ENCODE results near the gene HSD11B1.

HSD11B1 gene

DNA sequence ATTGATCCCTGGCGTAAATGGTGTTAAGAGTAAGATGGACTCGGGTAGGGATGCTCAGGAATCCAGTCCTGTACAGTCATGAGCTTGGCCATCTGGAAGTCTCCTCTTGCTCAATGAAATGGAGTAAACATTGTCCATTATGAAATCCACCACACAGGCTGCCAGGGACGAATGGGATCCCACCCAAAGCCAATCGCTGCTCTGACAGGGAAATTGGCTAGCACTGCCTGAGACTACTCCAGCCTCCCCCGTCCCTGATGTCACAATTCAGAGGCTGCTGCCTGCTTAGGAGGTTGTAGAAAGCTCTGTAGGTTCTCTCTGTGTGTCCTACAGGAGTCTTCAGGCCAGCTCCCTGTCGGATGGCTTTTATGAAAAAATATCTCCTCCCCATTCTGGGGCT, at the start of gene HSD11B1:
Gene HSD11B1, plus strand, starts transcription at position 263 of the 400 bp plus-strand sequence. Its CDS starts 97 bp downstream, at position 360.
- no peak for DNase-seq

DNA sequence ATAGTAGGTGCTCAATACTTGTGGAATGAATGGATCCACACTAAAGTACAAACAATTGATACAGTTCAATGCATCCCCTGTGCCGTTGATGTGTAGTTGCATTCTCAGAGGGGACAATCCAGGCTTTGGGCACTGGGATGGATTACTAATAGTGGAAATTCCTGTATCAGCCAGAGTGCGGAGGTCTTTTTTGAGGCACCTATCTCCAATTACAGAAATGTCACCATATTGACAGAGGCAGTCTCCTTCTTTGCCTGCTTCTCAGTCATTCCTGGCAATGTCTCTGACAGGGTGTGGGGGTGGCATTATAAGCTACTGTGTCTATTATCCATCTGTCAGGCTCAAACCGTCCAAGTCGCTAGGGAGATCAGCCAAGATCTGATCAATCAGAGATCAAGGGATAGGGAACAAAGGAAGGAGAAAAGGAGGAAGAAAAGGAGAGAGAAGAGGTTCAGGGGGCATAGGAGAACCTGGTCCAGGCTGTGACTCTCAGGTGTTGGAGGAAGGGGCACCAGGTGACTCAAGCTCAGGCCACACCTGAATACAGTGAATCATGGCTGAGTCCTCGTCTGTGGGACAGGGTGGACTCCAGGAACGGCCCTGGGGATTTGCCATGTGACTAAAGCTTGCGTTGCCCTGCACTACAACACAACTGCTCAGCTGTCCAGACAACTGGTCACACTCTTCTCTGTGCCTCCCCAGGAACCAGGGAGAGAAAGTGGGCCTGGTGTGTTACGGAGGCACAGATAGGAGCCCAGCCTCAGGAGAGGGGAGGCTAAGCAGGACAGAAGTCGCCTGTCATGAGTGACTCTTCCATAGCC, 49.0 kb upstream of the HSD11B1 start:
- DNase-seq, result no peak

DNA sequence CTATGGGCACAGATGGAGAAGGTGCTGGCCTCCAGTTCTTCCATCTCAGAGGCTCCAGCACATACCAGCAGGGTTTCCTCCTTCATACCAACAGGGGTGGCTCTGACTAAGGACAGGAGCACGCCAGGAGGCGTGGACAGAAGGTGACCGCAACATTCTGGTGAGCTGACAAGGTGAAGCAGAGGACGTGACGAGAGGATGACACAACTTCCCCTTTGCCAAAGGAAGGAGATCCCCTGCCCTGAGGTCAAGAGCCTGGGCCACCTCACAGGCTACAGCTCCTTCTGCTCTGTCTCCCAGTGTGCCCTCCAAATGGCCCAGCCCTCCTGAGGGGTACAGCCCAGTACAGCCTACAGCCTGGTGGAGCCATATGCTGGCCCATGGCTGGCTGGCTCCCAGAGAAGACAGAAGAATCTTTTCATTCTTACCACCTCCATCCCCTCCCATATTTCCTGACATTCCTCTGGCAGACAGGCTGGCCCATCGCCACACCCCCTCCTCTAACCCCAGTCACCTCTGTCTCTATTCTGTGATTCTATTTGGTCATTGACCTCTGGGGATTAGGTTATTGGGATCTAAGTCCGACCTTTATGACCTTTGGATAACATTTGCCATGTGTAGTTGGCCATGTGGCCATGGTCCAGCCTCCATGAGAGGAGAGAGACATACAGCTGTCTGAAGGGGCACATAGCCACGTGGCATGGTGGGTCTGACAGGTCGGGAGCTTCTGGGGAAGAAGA, 47.3 kb upstream of the HSD11B1 start:
- DNase-seq, result no peak

DNA sequence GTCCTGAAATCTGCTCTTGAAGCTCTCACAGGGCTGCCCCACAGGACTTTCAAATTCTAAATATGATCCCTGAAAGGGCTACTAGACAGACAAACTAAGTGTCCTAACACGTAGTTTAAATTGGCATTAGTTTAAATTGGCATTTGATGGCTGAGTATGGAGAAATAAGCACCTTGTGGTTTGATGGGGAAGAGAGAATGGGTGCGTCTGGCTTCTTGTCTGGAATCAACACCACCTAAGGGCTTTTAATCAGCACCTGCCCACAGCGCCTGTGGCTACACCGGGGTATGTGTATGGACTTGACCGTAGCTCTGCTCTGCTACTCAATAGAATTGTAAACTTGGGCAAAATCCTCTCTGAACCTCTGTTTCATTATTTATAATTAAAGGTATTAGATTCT, 46.7 kb upstream of the HSD11B1 start:
- no peak for DNase-seq

DNA sequence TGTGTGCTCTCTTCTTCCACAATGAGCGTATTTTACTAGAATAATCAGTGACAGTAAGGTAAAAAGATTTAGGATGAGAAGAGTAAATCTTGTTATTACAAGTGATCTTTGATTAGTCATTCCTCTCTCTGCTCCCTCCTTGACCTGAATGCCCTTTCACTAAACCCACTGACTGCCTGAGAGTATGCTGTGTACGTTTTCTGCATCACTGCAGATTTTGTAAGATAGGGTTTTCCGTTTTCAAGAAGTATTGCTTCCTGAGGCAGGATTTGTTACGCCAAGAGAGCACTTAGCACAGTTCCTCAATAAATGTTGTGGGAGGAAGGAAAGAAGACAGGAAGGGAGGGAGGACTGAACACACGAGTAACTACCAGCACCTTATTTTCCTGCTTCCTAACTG, 44.7 kb upstream of the HSD11B1 start:
- DNase-seq, result no peak

DNA sequence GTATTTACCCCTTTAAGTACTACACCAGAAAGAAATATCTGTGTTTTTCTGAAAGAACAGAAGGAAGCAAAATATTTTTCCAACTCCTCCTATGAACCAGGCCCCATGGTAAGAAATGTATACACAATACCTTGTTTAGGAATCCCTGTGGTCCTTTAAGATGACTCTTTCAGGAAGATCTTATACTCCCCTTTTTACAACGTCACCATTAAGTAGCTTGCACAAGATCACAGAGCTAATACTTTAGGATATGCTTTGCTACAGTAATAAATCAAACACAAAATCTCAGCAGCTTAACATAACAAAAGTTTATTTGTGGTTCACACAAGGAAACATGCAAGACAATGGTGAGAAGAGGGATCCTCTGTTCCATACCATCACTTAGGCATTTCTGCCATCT, 43.6 kb upstream of the HSD11B1 start:
- no peak for DNase-seq

DNA sequence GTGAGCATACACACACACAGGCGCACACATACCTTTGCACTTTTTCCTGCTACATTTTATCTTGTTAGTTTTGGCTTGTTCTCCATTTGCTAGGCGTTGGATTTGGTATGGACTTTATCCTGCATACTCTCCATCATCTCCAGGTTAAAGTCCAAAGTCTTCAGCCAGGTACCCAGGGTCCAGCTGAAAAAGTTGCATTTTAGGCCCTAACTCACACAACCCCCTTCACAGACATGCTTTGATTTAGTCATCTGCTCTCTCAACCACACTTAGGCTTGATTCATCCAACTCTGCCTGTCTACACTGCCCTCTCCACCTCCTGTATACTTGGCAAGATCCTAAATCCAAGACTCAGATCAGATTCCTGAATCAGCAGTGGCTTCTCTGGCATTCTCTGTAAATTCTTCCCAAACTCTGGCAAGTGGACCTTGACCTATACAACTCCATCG, 41.7 kb upstream of the HSD11B1 start:
- DNase-seq, result no peak

DNA sequence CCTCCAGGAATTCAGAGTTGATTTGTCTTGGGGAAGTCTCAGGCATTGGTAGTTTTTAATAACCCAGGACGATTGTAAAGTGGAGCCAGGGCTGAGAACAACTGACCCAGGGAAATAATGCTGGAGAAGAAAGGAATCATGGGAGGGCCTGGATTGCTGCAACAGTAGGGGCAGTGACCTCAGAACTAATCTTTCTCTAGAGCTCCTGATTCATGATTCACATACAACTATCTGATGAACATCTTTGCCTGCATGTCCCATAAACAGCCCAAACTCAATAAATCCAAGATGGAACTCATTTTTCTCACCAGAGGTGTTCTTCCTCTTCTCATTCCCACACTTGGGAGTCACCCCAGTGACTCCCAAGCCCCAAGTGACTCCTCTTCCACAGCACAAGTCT, 37.5 kb upstream of the HSD11B1 start:
- no peak for DNase-seq

DNA sequence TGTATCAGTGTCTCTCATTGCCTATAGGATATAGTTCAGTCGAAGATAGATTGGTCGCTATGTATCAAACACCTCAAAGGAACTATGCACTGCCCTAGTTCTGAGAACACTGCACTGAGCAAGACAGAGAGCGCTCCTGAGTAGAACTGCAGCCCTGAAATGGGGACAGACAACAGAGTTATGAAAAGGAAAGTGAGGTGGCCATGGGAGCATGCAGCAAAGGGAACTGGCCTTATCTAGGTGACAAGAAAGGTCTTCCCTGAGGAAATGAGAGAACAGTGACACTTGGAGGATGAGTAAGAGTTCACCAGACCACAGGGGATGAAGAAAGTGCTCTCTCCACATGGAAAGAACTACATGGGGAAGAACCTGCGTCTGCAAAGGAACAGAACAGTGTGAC, 36.9 kb upstream of the HSD11B1 start:
- DNase-seq, result no peak

DNA sequence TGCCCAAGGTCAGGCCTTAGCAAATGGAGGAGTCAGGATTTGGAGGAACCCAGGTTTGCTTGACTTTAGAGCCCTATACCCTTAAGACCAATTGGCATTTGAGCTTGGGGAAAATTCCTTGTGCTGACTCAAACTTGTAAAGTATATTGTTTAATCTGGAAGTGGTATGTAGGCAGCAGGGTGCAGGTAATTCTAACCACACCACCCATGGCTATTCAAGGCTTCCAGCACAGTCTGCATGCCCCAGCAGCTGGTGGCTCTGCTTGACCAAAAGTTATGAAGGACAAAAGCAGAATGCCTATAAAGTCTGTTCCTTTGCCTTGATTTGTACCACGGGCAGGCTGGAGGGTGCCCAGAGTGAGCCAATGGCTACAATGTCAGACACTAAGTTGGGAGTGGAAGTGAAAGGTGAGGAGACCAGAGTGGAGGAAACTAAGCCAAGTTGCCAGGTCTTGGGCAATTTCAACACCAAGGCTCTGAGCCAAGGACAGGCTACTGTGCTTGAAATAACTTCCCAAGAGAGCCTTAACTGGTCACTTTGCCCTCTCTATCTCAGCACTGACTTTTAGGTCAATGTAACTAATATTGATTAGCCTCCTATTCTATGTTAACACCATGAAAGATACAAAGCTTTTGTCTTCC, 34.1 kb upstream of the HSD11B1 start:
- DNase-seq, result no peak

DNA sequence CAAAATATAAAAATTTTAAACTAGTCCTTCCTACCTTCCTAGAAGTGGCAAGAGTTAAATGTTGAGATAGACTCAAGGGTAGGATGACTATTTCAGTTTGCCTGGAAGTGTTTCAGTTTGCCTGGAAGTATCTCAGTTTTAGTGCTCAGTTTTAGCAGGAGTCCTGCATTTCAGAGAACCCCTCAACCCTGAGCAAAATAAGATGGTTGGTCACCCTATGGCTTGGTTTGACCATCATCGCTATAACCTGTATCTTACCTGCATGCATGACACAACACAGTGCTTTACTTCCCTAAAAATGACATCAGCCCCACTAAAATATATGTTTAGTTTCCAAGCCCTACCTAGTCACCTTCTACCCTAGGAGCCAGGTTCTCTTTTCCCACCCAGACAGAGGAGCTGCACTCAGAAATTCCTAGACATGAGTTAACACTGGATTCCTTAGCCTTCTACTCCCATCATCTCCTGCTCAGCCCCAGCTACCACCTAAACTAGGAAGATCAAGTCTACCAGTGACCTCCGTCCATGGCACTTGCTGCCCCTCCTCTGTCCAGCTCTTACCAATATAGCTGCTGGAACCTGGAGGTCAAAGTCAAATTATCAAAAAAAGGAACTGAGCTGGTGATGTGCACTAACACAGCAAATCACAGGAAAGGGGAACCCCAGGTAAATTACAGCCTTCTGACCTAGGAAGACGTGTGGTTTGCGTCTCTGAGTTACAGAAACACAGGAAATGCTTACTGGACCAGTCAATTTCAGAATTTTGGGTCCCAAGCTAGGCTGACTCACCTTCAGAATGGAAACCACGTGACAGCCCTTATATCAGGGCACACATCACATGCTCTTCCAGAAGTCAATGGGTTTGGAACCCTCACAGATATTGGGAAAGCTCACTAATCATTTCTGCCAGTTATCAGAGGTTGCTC, 31.7 kb upstream of the HSD11B1 start:
- DNase-seq, result no peak

DNA sequence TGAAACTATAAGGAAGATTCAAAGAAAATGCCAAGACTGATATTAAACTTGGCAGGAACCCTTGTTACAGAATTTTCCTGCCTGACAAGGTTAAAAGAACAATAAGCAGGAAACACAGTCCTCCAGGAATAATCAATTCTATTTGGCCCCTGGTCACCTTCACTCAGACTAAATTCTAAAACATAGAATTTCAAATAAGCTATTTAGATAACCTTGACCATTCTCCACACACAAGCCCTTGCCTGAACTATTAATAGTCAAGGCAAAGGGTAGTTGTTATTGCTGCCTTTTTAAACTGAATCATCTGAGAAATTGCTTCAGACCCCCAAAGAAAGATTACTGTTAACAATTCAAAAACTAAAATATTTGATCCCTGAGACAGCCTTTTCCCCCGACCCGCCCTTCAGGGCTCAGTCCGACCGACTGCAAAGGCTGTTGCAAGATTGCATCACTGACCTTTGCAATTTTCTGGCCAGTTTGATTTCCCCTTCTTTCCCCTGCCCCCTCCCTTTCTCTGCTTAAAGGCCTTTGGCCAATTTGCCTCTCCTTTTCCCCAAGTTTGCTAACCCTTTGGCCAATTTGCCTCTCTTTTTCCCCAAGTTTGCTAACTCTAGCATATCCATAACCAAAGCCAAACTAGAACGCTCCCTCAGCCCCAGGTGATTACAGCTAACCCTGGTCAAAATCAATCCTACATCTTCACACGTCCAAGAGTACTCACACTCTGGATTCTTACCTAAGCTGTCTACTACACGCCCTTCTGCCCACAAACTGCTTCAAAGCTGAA, 30.8 kb upstream of the HSD11B1 start:
- no peak for DNase-seq

DNA sequence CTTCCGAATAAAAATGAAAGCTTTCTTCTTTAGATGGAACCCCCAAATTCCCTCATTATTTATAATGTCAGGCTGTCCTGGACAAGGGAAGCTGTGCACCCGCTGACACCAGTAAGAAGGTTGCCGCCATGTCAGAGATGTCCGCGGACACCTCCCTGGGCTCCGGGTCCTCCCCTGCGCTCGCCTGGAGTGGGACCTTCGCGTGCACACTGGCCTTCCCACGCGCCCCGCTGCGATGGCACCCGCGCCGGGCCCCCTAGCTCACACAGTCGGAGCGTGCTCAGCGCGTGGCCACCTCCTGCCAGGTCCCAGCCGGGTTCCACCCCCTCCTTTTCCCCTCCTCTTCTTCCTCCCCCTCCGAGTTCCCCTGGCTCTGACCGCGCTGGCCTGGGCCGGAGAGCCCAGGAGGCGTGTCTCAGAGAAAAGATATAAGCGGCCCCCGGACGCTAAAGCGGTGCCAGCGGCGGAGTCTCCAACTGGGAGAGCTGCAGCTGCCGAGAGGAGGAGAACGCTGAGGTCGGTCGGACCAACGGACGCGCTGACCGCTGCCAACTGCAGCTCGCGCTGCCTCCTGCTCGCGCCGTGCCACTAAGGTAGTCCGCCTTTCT, 29.6 kb upstream of the HSD11B1 start, which contains the start of gene G0S2:
Gene G0S2, plus strand, starts transcription at position 456 of the 608 bp plus-strand sequence. CDS start 273 bp downstream, outside the sequence.
- DNase-seq, result no peak

DNA sequence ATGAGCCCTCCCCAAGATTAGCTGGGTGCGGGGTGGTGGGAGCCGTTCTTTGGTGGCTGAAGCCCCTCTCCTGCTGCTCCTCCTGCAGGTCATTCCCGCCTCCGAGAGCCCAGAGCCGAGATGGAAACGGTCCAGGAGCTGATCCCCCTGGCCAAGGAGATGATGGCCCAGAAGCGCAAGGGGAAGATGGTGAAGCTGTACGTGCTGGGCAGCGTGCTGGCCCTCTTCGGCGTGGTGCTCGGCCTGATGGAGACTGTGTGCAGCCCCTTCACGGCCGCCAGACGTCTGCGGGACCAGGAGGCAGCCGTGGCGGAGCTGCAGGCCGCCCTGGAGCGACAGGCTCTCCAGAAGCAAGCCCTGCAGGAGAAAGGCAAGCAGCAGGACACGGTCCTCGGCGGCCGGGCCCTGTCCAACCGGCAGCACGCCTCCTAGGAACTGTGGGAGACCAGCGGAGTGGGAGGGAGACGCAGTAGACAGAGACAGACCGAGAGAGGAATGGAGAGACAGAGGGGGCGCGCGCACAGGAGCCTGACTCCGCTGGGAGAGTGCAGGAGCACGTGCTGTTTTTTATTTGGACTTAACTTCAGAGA, 29.0 kb upstream of the HSD11B1 start:
- no peak for DNase-seq

DNA sequence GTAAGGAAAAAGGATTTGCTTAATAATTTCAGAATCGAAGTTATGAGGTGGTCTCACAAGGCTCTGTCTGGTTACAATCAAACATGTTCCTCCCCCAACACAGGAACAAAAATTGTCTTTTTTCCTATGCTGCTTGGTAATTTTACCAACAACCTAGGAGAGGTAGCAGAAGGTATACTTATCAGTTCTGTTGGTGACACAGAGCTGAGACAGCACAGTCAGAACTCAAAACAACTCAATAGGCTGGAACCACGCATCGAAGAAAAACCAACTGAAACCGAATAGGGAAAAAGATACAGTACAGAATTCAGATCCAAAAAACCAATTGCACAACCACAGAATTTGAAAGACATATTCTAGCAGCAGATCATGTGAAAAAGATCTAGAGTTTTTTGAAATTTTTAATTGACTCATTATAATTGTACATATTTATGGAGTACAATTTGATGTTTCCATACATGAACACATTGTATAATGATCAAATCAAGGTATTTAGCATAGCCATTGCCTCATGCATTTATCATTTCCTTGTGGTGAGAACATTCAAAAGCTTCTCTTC, 25.6 kb upstream of the HSD11B1 start:
- DNase-seq, result no peak

DNA sequence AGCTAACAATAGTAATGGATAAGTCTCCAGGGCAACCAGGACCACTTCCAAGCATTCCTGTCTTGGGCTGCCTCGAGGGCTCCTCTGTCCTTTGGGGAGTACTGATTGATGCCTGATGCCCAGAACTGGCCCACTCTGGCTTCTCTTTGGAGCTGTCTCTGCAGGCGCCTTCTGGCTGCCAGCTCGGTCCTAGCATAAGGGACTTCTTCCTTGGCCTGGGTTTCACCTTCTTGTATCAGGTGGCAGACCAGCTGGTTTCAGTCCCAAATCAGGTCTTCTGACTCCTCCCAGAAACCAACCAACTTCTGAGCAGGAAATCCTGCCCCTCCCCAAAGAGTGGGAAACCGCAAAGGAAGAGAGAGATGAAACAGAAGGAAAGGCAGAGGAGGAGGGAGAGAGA, 18.8 kb upstream of the HSD11B1 start:
- no peak for DNase-seq

DNA sequence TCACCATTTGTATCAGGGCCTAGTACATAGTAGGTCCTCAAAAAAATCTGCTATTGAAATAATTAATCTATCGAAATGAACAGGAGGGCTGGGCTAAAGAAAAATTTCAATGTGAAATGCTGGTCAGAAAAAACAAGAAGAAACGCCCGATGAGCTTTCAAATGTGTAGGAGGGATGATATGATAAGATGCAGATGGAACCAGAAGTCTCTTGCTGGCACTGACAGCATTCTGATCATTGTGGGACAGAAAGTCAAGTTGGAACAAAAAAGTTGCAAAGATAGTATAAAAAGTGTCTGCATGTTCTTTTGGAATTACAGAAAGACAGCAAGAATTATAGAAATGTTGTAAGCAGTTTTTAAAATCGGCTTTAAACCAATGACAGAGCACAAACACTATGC, 18.3 kb upstream of the HSD11B1 start:
- no peak for DNase-seq

DNA sequence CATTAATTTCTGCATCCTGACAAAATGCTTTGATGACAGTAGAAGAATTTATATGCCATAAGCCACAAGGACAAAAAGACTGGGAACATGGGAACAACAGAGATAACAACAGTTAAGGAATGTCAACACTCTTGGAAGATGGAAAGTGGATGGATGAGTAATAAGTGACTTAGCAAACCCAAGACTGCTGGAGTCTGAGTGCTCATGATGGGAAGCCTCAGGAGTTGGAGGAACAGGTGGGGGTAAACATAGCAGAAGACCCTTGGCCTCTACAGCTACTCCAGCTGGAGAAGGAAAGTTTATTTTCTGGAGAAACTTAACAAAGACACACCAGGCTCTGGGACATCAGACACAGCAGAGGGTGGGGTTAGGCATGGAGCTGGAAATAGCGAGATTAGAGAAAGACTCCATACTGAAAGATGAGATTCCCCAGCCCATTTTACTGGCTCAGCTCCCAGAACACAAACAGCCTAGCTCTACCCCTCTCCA, 15.9 kb upstream of the HSD11B1 start:
- no peak for DNase-seq

DNA sequence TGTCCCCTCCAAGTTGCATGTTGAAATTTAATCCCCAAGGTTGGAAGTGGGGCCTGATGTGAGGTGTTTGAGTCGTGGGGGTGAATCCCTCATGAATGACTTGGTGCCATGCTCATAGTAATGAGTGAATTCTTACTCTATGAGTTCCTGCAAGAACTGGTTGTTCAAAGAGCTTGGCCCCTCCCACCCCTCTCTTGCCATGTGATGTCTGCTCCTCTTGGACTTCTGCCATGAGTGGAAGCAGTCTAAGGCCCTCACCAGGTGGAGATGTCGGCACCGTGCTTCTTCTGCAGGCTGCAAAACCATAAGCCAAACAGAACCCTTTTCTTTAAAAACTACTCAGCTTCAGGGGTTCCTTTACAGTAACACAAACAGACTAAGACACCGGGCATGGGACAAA, 15.2 kb upstream of the HSD11B1 start:
- DNase-seq, result no peak

DNA sequence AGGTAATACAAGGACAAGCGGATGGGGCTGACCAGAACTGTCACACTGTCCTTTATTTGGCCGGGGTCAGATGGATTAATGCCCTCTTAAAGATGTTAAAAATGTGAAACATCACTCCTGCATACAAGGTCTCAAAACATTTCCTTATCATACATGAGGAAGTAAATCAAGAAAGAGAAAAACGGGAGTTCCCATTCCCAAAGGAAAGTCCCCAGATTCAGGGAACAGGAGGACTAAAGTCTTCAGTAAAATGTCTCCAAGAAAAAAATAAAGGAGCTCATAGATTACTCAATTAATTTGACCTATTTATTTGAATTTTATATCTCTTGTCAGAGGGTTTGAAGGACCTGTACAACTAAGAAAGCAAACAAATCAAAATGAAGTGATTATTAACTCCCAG, 13.4 kb upstream of the HSD11B1 start:
- DNase-seq, result no peak

Data from activated CD4-positive, CD25-positive, alpha-beta regulatory T cell treated with anti-CD3 and anti-CD28 coated beads, Interleukin-2, amount 50 U/mL, for 72 hours (primary cell).